HCT116 (cell line): ENCODE measurements around the gene NPC2. TPM values are rescaled to one million over a fixed set of nuclear protein-coding genes. Genes with fewer than 3 reads are reported as not detected.

ENCODE experiments used
- ATAC-seq: fragments of 200-7000 bp; cut with Tn5 transposase; 2 replicates; pipeline ENCODE4 v1.9.1; 2020; ENCODE audit warnings: mild to moderate bottlenecking, moderate library complexity
- BruUV-seq: library from RNA; stranded (reverse); fragments of 400-500 nt; replicated peaks from 2 replicates; lab custom pipeline; 2021; lab: Mats Ljungman, UMichigan
- CTCF ChIA-PET: fragments of 300-600 bp; sonication (Branson Sonifier 250); formaldehyde crosslinking; loops from one replicate; lab custom pipeline; 2021; ENCODE audit warnings: antibody characterized with exemption; lab: Charles Lee
- POLR2A ChIA-PET: fragments of 300-600, 350-600 bp; sonication (Branson Sonifier 250); formaldehyde crosslinking; loops from one replicate; lab custom pipeline; 2021; ENCODE audit warnings: antibody characterized with exemption; lab: Charles Lee
- RAD21 ChIA-PET, 2 experiments: fragments of 300-600 bp; sonication (Branson Sonifier 250); formaldehyde crosslinking; loops; one replicate each; lab custom pipeline; 2023; ENCODE audit warnings: low total read pairs in 2 of 2; ENCODE audit not compliant: uncharacterized antibody in 2 of 2, unreplicated experiment in 2 of 2, low non-redundant PET in 1 of 2; lab: Charles Lee
- DNase-seq: peaks from one replicate; pipeline ENCODE4 v3.0.0-alpha.2; 2010; ENCODE audit warnings: low read depth, low spot score
- H2AFZ ChIP-seq: fragments of 200-600 bp; shearing (Covaris generic), sonication (generic); 2 replicates; pipeline ENCODE4 v1.6.1; 2017; ENCODE audit warnings: low read depth, mixed run types, mixed read lengths, antibody characterized with exemption, low read length; ENCODE audit not compliant: poor library complexity, severe bottlenecking
- H3K27ac ChIP-seq: 2 replicates; pipeline ENCODE4 v1.5.1; 2012; ENCODE audit warnings: low read depth, low read length
- H3K27me3 ChIP-seq: fragments of 200-600 bp; sonication (generic); 2 replicates; pipeline ENCODE4 v1.6.1; 2016; ENCODE audit warnings: mixed run types, low read length, mixed read lengths; ENCODE audit not compliant: insufficient read depth
- H3K36me3 ChIP-seq, 2 experiments: fragments of 200-500 bp in 1 of 2; fragments of 200-600 bp in 1 of 2; sonication (Bioruptor generic) in 1 of 2; sonication (generic) in 1 of 2; 2 replicates each; pipeline versions ENCODE4 v1.5.1 to v1.6.1; 2014 to 2016; ENCODE audit warnings: low read length in 2 of 2, inconsistent platforms in 1 of 2, mixed read lengths in 1 of 2, mixed run types in 1 of 2; ENCODE audit not compliant: insufficient read depth in 2 of 2, control insufficient read depth in 1 of 2
- H3K4me1 ChIP-seq, 2 experiments: fragments of 200-600 bp in 1 of 2; sonication (generic) in 1 of 2; 2 replicates each; pipeline versions ENCODE4 v1.5.1 to v1.6.1; 2012 to 2017; ENCODE audit warnings: low read length in 2 of 2, inconsistent platforms in 1 of 2, mild to moderate bottlenecking in 1 of 2, mixed read lengths in 1 of 2, mixed run types in 1 of 2, moderate library complexity in 1 of 2; ENCODE audit not compliant: insufficient read depth in 2 of 2, control insufficient read depth in 1 of 2
- H3K4me2 ChIP-seq: fragments of 200-600 bp; sonication (generic); 2 replicates; pipeline ENCODE4 v1.6.1; 2017; ENCODE audit warnings: mixed run types, low read length, mixed read lengths
- H3K4me3 ChIP-seq, 2 experiments: fragments of 200-600 bp in 1 of 2; sonication (generic) in 1 of 2; replicated peaks in 1 of 2; 2 replicates each; pipeline ENCODE4 v1.5.1; 2011 to 2016; ENCODE audit warnings: low read length in 2 of 2, control low read depth in 1 of 2, low read depth in 1 of 2, mild to moderate bottlenecking in 1 of 2, mixed read lengths in 1 of 2, mixed run types in 1 of 2
- H3K79me2 ChIP-seq: fragments of 200-600 bp; sonication (generic); 2 replicates; pipeline ENCODE4 v1.6.1; 2017; ENCODE audit warnings: mild to moderate bottlenecking, mixed run types, low read length, moderate library complexity, mixed read lengths; ENCODE audit not compliant: insufficient read depth
- H3K9ac ChIP-seq: fragments of 200-600 bp; sonication (generic); 2 replicates; pipeline ENCODE4 v1.6.1; 2016; ENCODE audit warnings: low read length, mixed read lengths
- H3K9me2 ChIP-seq: fragments of 200-600 bp; sonication (generic), shearing (Covaris generic); 2 replicates; pipeline ENCODE4 v1.6.1; 2017; ENCODE audit warnings: mixed run types, mild to moderate bottlenecking, moderate library complexity; ENCODE audit not compliant: insufficient read depth
- H3K9me3 ChIP-seq, 2 experiments: fragments of 200-500 bp in 1 of 2; fragments of 200-600 bp in 1 of 2; sonication (Bioruptor generic) in 1 of 2; sonication (generic) in 1 of 2; 2 replicates each; pipeline ENCODE4 v1.6.1; 2014 to 2017; ENCODE audit warnings: low read length in 2 of 2, mixed read lengths in 2 of 2, inconsistent platforms in 1 of 2, low read depth in 1 of 2, mild to moderate bottlenecking in 1 of 2, mixed run types in 1 of 2, moderate library complexity in 1 of 2; ENCODE audit not compliant: control insufficient read depth in 1 of 2, insufficient read depth in 1 of 2
- H4K20me1 ChIP-seq: fragments of 200-600 bp; sonication (generic), shearing (Covaris generic); 2 replicates; pipeline ENCODE4 v1.6.1; 2017; ENCODE audit warnings: mixed run types, mild to moderate bottlenecking, moderate library complexity; ENCODE audit not compliant: insufficient read depth
- FOSL1 ChIP-seq: IDR thresholded peaks from 2 replicates; pipeline ENCODE4 v1.6.1; 2012; ENCODE audit warnings: low read depth
- RAD21 ChIP-seq: IDR thresholded peaks from 2 replicates; pipeline ENCODE4 v1.6.1; 2012; ENCODE audit warnings: low read depth, mild to moderate bottlenecking
- SIN3A ChIP-seq: IDR thresholded peaks from 2 replicates; pipeline ENCODE4 v1.6.1; 2012; ENCODE audit warnings: low read depth
- TCF7L2 ChIP-seq: IDR thresholded peaks from 2 replicates; pipeline ENCODE4 v1.7.0; 2011; ENCODE audit warnings: borderline replicate concordance, inconsistent platforms; ENCODE audit not compliant: insufficient read depth, insufficient read length; ENCODE audit errors: extremely low read depth
- ZNF274 ChIP-seq: fragments of 200-500 bp; sonication (Bioruptor generic); IDR thresholded peaks from 2 replicates; pipeline ENCODE4 v1.6.1; 2014; ENCODE audit warnings: mild to moderate bottlenecking, low read depth, low read length, inconsistent platforms
- intact Hi-C: fragments of 100-400 bp; cut with micrococcal nuclease; formaldehyde crosslinking; loops from 2 replicates; pipeline ENCODE4 v1.10.0; 2022
- total RNA-seq: library from RNA; stranded (reverse); gene quantifications from one replicate; pipeline ENCODE4 v1.2.1, GENCODE V29; 2021; ENCODE audit not compliant: unreplicated experiment
- TF ChIP-seq, protein P1 (sequence below): IDR thresholded peaks from 2 replicates; pipeline ENCODE4 v1.6.1; 2011; ENCODE audit warnings: mild to moderate bottlenecking, low read length, moderate library complexity; ENCODE audit not compliant: insufficient replicate concordance; ENCODE audit errors: extremely low read depth
- TF ChIP-seq, protein P2 (sequence below): IDR thresholded peaks from 2 replicates; pipeline ENCODE4 v1.6.1; 2012; ENCODE audit warnings: low read depth

The NPC2 gene
- total RNA-seq, 1 experiment from 2014 or later: 105 TPM

DNA sequence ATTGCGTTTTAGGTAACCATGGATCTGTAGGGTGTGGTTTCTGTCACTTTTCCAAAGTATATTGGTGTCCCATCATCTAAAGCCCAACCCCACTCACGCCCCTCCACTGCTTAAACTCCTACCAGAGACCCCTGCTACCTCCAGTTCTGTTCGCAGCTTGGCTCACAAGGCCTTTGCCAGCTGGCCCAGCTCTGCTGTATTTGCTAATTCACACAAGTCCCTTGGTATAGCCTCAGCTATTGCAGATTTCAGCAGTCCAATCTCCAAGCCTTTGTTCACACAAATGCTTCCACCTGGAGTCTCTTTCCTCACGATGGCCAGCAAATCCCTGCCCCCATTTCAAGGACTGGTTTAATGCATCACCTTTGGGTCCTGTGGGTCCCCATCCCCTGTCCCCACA, 24.6 kb upstream of the NPC2 start:
- H3K9me3 ChIP-seq: no peaks in the 10 kb centered on the region
- H3K79me2 ChIP-seq: no peaks in the 10 kb centered on the region
- ATAC-seq (no peak), DNase-seq (no peak)
- no peaks in the 10 kb centered on the region for H3K9me2 ChIP-seq
- BruUV-seq: no TSS peak
- ChIA-PET POLR2A (interaction anchor here (0.8 kb wide), 1 partner anchor 9 kb away, joined by 3 read pairs; no protein-coding TSS in a partner anchor), CTCF (no interaction called here), RAD21 (no interaction called here)
- H3K36me3 ChIP-seq: no peaks in the 10 kb centered on the region
- intact Hi-C loops: no loop called here
- H3K4me3 ChIP-seq: no peak overlapping the region
- H3K4me1 ChIP-seq: peaks cover 4 to 12% of the 10 kb centered on the region in 2 experiments
- H4K20me1 ChIP-seq: no peaks in the 10 kb centered on the region
- H3K4me2 ChIP-seq: no peak overlapping the region
- no peak overlapping the region for H3K27ac ChIP-seq
- no peak overlapping the region for H3K9ac ChIP-seq
- H2AFZ ChIP-seq: no peak overlapping the region
- TF ChIP-seq, protein P1, sequence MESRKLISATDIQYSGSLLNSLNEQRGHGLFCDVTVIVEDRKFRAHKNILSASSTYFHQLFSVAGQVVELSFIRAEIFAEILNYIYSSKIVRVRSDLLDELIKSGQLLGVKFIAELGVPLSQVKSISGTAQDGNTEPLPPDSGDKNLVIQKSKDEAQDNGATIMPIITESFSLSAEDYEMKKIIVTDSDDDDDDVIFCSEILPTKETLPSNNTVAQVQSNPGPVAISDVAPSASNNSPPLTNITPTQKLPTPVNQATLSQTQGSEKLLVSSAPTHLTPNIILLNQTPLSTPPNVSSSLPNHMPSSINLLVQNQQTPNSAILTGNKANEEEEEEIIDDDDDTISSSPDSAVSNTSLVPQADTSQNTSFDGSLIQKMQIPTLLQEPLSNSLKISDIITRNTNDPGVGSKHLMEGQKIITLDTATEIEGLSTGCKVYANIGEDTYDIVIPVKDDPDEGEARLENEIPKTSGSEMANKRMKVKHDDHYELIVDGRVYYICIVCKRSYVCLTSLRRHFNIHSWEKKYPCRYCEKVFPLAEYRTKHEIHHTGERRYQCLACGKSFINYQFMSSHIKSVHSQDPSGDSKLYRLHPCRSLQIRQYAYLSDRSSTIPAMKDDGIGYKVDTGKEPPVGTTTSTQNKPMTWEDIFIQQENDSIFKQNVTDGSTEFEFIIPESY: no peak
- TF ChIP-seq FOSL1 (no peak), SIN3A (no peak), ZNF274 (no peak), RAD21 (no peak), TCF7L2 (no peak)
- TF ChIP-seq, protein P2, sequence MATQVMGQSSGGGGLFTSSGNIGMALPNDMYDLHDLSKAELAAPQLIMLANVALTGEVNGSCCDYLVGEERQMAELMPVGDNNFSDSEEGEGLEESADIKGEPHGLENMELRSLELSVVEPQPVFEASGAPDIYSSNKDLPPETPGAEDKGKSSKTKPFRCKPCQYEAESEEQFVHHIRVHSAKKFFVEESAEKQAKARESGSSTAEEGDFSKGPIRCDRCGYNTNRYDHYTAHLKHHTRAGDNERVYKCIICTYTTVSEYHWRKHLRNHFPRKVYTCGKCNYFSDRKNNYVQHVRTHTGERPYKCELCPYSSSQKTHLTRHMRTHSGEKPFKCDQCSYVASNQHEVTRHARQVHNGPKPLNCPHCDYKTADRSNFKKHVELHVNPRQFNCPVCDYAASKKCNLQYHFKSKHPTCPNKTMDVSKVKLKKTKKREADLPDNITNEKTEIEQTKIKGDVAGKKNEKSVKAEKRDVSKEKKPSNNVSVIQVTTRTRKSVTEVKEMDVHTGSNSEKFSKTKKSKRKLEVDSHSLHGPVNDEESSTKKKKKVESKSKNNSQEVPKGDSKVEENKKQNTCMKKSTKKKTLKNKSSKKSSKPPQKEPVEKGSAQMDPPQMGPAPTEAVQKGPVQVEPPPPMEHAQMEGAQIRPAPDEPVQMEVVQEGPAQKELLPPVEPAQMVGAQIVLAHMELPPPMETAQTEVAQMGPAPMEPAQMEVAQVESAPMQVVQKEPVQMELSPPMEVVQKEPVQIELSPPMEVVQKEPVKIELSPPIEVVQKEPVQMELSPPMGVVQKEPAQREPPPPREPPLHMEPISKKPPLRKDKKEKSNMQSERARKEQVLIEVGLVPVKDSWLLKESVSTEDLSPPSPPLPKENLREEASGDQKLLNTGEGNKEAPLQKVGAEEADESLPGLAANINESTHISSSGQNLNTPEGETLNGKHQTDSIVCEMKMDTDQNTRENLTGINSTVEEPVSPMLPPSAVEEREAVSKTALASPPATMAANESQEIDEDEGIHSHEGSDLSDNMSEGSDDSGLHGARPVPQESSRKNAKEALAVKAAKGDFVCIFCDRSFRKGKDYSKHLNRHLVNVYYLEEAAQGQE: no peak
- no peaks in the 10 kb centered on the region for H3K27me3 ChIP-seq
